ENCODE data around the gene ZMYND11. TPM values are rescaled to one million over a fixed set of nuclear protein-coding genes. Genes with fewer than 3 reads are reported as not detected.
A peak's percentile ranks its signal among the peaks of the same experiment; 100 is the strongest.

ZMYND11 gene
- total and polyA plus RNA-seq, 8 donors, result 58.9 to 128 (median 119) TPM

DNA sequence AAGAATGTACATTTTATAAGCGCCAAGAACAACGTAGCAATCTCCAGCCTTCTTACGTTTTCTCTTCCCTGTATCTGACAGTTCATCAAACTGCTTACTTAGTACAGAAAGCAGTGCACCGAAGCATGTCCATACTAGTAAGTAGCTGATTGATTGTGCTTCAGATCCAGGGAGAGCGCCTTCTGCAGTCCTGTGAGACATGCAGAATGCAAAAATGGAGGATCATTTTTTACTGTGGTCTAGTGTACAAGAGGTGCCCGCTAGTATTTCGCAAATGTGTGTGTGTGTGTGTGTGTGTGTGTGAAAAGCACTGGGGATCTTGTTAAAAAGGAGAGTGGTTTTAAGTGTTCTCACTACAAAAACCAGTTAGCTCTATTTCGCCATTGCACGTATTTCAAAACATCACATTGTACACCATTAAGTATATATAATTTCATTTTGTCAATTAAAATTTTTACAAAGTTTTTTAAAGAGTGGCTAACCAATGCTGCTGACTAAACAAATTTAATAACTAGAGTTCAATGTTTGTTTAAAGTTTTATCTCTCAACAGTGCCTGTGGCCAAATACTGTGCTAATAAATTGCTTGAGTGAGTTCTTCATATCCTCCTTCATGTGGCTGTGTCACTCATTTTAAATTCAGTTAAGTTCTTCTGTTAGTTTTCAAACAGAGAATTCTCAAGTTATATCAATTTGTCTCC lies 99.6 kb downstream of the ZMYND11 start:
- TF ChIP-seq, protein P1, sequence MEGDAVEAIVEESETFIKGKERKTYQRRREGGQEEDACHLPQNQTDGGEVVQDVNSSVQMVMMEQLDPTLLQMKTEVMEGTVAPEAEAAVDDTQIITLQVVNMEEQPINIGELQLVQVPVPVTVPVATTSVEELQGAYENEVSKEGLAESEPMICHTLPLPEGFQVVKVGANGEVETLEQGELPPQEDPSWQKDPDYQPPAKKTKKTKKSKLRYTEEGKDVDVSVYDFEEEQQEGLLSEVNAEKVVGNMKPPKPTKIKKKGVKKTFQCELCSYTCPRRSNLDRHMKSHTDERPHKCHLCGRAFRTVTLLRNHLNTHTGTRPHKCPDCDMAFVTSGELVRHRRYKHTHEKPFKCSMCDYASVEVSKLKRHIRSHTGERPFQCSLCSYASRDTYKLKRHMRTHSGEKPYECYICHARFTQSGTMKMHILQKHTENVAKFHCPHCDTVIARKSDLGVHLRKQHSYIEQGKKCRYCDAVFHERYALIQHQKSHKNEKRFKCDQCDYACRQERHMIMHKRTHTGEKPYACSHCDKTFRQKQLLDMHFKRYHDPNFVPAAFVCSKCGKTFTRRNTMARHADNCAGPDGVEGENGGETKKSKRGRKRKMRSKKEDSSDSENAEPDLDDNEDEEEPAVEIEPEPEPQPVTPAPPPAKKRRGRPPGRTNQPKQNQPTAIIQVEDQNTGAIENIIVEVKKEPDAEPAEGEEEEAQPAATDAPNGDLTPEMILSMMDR (IDR thresholded peaks at IDR 0.05), result no peak
- peaks cover 0 to 8% of the 10 kb centered on the region in 2 donors for H3K4me1 ChIP-seq
- H3K27me3 ChIP-seq, result no peaks in the 10 kb centered on the region
- DNase-seq (peak in 1 of 4 donors; percentile 19), ATAC-seq (peak; percentile 21)
- no peak overlapping the region for H3K4me3 ChIP-seq
- peaks cover 0 to 21% of the 10 kb centered on the region in 2 donors for H3K36me3 ChIP-seq
- intact Hi-C loops (cut with DNase I), result no loop called here
- H3K9me3 ChIP-seq, result no peaks in the 10 kb centered on the region
- H3K27ac ChIP-seq, result no peak overlapping the region

DNA sequence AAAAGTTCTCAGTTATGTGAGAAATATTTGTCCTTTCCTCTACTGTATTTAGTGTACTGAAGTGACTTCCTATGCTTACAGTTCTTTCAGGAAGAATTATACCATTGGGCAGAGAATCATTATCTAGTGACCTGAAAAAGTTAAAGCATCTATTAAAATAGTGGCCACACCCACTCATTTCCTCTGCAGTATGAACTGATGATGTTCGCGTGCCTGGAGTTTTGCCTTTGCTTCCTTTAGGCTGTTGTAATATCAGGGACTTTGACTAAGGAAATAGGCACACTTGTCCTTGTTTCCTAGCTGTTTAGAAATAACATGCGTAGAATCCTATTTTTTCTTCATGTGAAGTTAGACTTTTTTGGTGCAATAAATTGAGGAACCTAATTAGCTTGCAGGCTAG lies 100.7 kb downstream of the ZMYND11 start:
- Histone ChIP-seq H3K4me3 (no peak overlapping the region), H3K9me3 (no peaks in the 10 kb centered on the region), H3K4me1 (peaks cover 0 to 8% of the 10 kb centered on the region in 2 donors), H3K27ac (no peak overlapping the region), H3K36me3 (peaks cover 0 to 32% of the 10 kb centered on the region in 2 donors), H3K27me3 (no peaks in the 10 kb centered on the region)
- TF ChIP-seq, protein P1 (IDR thresholded peaks at IDR 0.05), result no peak
- ATAC-seq (no peak), DNase-seq (no peak)
- intact Hi-C loops (cut with DNase I), result no loop called here

DNA sequence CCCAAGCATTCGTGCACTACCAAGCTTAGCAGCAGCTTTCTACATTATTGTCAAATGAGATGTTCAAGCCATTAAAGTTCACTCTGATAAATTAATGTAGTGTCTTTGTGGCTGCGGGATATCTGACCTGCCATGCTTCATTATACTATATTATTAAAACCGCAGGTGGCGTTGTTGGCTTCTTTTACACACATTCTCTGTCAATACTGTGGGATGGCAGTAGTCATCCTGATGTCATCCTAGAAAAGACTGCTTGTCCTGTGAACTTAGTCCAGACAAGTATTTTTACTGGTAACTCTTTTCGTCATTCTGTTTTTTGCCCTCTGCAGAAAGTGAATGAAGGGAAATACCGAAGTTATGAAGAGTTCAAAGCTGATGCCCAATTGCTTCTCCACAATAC lies 103.9 kb downstream of the ZMYND11 start:
- no peak overlapping the region for H3K4me3 ChIP-seq
- H3K9me3 ChIP-seq, result no peaks in the 10 kb centered on the region
- H3K4me1 ChIP-seq, result peaks cover 0 to 8% of the 10 kb centered on the region in 2 donors
- TF ChIP-seq, protein P1 (IDR thresholded peaks at IDR 0.05), result no peak
- intact Hi-C loops (cut with DNase I), result no loop called here
- DNase-seq, result no peak
- H3K27ac ChIP-seq, result no peak overlapping the region
- H3K27me3 ChIP-seq, result no peaks in the 10 kb centered on the region
- H3K36me3 ChIP-seq, result peaks cover 0 to 50% of the 10 kb centered on the region in 2 donors
- ATAC-seq, result no peak

DNA sequence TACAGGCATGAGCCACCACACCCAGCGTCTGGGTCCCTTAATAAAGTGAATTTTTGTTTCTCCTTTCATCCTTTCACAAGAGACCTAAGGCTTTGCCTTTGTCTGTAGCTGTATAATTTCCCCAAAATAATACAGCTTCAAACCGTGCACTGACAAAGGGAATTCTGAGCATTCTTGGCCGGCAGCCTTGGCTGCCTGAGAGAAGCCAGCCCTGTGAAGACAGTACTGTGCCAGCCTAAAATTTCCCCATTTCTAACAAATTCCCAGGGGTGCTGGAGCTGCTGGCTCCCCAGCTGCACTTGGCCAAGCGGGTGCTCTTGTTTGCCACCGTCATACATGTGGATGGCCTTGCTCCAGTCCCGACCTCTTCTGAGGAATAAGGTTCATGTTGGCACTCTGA lies 106.2 kb downstream of the ZMYND11 start:
- Histone ChIP-seq H3K4me3 (no peak overlapping the region), H3K27ac (no peak overlapping the region), H3K36me3 (peaks cover 0 to 58% of the 10 kb centered on the region in 2 donors), H3K27me3 (no peaks in the 10 kb centered on the region), H3K4me1 (no peaks in the 10 kb centered on the region), H3K9me3 (no peaks in the 10 kb centered on the region)
- no peak for DNase-seq
- TF ChIP-seq, protein P1 (IDR thresholded peaks at IDR 0.05), result no peak
- ATAC-seq, result no peak
- intact Hi-C loops (cut with DNase I), result no loop called here

DNA sequence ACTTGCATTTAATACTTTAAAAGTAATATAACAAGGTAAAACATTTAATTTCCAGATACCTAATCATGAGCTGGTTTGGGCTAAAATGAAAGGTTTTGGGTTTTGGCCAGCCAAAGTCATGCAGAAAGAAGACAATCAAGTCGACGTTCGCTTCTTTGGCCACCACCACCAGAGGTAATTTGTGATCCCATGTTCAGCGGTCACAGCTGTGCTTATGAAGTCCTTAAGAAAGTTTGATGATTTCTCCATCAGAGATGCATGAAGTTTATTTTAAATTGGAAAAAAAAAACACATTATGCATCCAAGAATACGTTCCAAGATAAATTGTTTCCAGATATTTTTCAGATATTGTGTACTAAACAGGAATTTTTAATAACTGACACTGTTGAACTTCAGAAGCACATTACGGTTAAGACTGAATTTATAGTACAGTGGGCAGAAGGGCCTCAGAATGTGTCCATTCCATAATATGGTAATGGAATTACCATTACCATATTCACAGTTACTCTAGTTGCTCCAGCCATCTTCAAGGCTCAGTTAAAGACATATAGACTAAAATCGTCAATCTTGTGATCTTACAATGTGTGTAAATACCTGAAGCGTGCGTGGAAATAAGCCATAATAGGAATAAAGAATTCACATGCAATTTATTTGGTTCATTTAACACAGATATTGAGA lies 106.8 kb downstream of the ZMYND11 start:
- TF ChIP-seq, protein P1 (IDR thresholded peaks at IDR 0.05), result no peak
- no peak overlapping the region for H3K27ac ChIP-seq
- intact Hi-C loops (cut with DNase I), result no loop called here
- no peaks in the 10 kb centered on the region for H3K4me1 ChIP-seq
- no peak for ATAC-seq
- H3K9me3 ChIP-seq, result no peaks in the 10 kb centered on the region
- no peak overlapping the region for H3K4me3 ChIP-seq
- DNase-seq, result no peak
- H3K36me3 ChIP-seq, result peaks cover 0 to 65% of the 10 kb centered on the region in 2 donors
- no peaks in the 10 kb centered on the region for H3K27me3 ChIP-seq

All from left lung (tissue), 10 donors.